Thyroid gland (tissue), 4 donors: ENCODE data around the gene MTA3.

Experiments used
- CTCF ChIP-seq, 6 experiments: fragments of 200-600 bp in 3 of 6; fragments of 450-650 bp in 3 of 6; sonication (generic) in 3 of 6; IDR thresholded peaks; one replicate each; pipeline ENCODE4 v1.5.1; 2016 to 2019; ENCODE audit warnings: antibody characterized with exemption in 6 of 6, mild to moderate bottlenecking in 2 of 6, inconsistent platforms in 1 of 6, moderate library complexity in 1 of 6
- POLR2A ChIP-seq, 2 donors: fragments of 450-650 bp; IDR thresholded peaks; one replicate each; pipeline ENCODE4 v1.6.1; 2017; ENCODE audit warnings: antibody characterized with exemption in 2 of 2, mild to moderate bottlenecking in 2 of 2, moderate library complexity in 1 of 2

GRCh38 chr2:42685303-42685702 lies 116.9 kb downstream of the MTA3 start:
- TF ChIP-seq CTCF (IDR thresholded peaks at IDR 0.05) (no peak), POLR2A (IDR thresholded peaks at IDR 0.05) (no peak)
